Esophagus muscularis mucosa (tissue), 4 donors: ENCODE data around the gene USP20.

Experiments used
- EP300 ChIP-seq: sonication (generic); formaldehyde crosslinking; IDR thresholded peaks from one replicate; pipeline ENCODE4 v1.6.1; 2017; ENCODE audit warnings: antibody characterized with exemption
- POLR2AphosphoS5 ChIP-seq, 2 donors: sonication (generic); formaldehyde crosslinking; IDR thresholded peaks; one replicate each; pipeline ENCODE4 v1.6.1; 2017; ENCODE audit warnings: antibody characterized with exemption in 2 of 2
- TF ChIP-seq, protein P1 (sequence below), 3 experiments: fragments of 200-600 bp in 2 of 3; fragments of 450-650 bp in 1 of 3; sonication (generic) in 2 of 3; IDR thresholded peaks; one replicate each; pipeline ENCODE4 v1.5.1; 2017 to 2019; ENCODE audit warnings: antibody characterized with exemption in 3 of 3, mild to moderate bottlenecking in 2 of 3, moderate library complexity in 1 of 3

DNA sequence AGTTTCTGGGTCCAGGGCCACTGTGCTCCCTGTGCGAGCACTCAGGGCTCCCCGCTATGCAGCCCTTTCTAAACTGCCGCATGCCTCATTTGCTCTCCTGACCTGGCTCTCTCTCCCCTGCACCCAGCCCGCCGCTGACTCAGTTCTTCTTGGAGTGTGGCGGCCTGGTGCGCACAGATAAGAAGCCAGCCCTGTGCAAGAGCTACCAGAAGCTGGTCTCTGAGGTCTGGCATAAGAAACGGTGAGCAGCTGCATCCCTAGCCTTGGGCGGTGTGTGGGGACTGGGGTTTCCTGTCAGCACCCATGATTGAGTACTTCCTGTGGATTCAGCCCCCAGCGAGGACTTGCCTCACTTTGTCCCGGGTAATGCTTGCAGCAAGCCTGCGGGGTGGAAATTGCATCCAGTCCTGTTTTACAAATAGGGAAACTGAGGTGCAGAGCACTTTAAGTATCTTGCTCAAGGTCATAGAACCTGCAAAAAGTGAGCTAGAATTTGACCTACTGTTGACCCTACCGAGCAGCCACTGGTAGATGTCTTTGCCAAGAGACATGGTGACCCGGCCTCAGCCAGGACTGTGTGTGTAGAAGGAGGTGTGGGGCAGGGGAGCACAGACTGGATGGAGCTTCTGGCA lies 27.9 kb downstream of the USP20 start:
- no peak for TF ChIP-seq POLR2AphosphoS5 (IDR thresholded peaks at IDR 0.05)
- no peak for TF ChIP-seq EP300
- TF ChIP-seq, protein P1, sequence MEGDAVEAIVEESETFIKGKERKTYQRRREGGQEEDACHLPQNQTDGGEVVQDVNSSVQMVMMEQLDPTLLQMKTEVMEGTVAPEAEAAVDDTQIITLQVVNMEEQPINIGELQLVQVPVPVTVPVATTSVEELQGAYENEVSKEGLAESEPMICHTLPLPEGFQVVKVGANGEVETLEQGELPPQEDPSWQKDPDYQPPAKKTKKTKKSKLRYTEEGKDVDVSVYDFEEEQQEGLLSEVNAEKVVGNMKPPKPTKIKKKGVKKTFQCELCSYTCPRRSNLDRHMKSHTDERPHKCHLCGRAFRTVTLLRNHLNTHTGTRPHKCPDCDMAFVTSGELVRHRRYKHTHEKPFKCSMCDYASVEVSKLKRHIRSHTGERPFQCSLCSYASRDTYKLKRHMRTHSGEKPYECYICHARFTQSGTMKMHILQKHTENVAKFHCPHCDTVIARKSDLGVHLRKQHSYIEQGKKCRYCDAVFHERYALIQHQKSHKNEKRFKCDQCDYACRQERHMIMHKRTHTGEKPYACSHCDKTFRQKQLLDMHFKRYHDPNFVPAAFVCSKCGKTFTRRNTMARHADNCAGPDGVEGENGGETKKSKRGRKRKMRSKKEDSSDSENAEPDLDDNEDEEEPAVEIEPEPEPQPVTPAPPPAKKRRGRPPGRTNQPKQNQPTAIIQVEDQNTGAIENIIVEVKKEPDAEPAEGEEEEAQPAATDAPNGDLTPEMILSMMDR (IDR thresholded peaks at IDR 0.05) = no peak
